Liver (tissue), 9 donors: ENCODE data around the gene GPC1. TPM values are rescaled to one million over a fixed set of nuclear protein-coding genes. Genes with fewer than 3 reads are reported as not detected.

Experiments
- DNase-seq: peaks from one replicate; pipeline ENCODE4 v3.0.0-alpha.2; 2017; ENCODE audit warnings: low spot score
- H3K27ac ChIP-seq, 2 donors: one replicate each; pipeline ENCODE4 v1.7.0; 2013; ENCODE audit warnings: inconsistent platforms in 2 of 2, low read length in 2 of 2, control low read depth in 1 of 2, low read depth in 1 of 2, mild to moderate bottlenecking in 1 of 2
- H3K27me3 ChIP-seq, 4 donors: one replicate each; pipeline versions ENCODE4 v1.6.1 to v1.7.0; 2013; ENCODE audit warnings: low read length in 3 of 4, inconsistent platforms in 1 of 4, mild to moderate bottlenecking in 1 of 4, moderate library complexity in 1 of 4; ENCODE audit not compliant: control insufficient read depth in 4 of 4, insufficient read depth in 4 of 4
- H3K36me3 ChIP-seq, 4 donors: one replicate each; pipeline versions ENCODE4 v1.6.1 to v1.7.0; 2013; ENCODE audit warnings: low read length in 3 of 4, mild to moderate bottlenecking in 3 of 4, low read depth in 1 of 4, moderate library complexity in 1 of 4; ENCODE audit not compliant: control insufficient read depth in 4 of 4, insufficient read depth in 3 of 4
- H3K4me1 ChIP-seq, 4 donors: one replicate each; pipeline versions ENCODE4 v1.6.1 to v1.7.0; 2013; ENCODE audit warnings: low read length in 3 of 4, mild to moderate bottlenecking in 3 of 4, moderate library complexity in 1 of 4; ENCODE audit not compliant: control insufficient read depth in 4 of 4, insufficient read depth in 4 of 4
- H3K4me3 ChIP-seq, 3 donors: one replicate each; pipeline versions ENCODE4 v1.6.1 to v1.7.0; 2013; ENCODE audit warnings: low read length in 3 of 3, control low read depth in 1 of 3, low read depth in 1 of 3, mild to moderate bottlenecking in 1 of 3
- H3K9ac ChIP-seq, 2 donors: one replicate each; pipeline ENCODE4 v1.7.0; 2013; ENCODE audit warnings: low read length in 2 of 2, mild to moderate bottlenecking in 2 of 2, moderate library complexity in 2 of 2, control low read depth in 1 of 2, low read depth in 1 of 2
- H3K9me3 ChIP-seq, 4 donors: one replicate each; pipeline versions ENCODE4 v1.6.1 to v1.7.0; 2013; ENCODE audit warnings: low read length in 3 of 4; ENCODE audit not compliant: control insufficient read depth in 4 of 4
- EGR1 ChIP-seq, 2 donors: IDR thresholded peaks; 2 replicates each; pipeline ENCODE4 v1.6.1; 2016 to 2018; ENCODE audit warnings: antibody characterized with exemption in 2 of 2, low read depth in 2 of 2
- FOXA1 ChIP-seq: IDR thresholded peaks from 2 replicates; pipeline ENCODE4 v1.6.1; 2016; ENCODE audit warnings: antibody characterized with exemption
- FOXA2 ChIP-seq: IDR thresholded peaks from 2 replicates; pipeline ENCODE4 v1.6.1; 2016; ENCODE audit warnings: antibody characterized with exemption
- GABPA ChIP-seq, 2 donors: IDR thresholded peaks in 1 of 2; conservative IDR thresholded peaks in 1 of 2; 2 replicates each; pipeline ENCODE4 v1.6.1; 2016; ENCODE audit warnings: antibody characterized with exemption in 2 of 2, mild to moderate bottlenecking in 1 of 2, moderate library complexity in 1 of 2
- JUND ChIP-seq, 2 donors: IDR thresholded peaks; 2 replicates each; pipeline ENCODE4 v1.6.1; 2016; ENCODE audit warnings: antibody characterized with exemption in 2 of 2
- NR2F2 ChIP-seq: IDR thresholded peaks from 2 replicates; pipeline ENCODE4 v1.6.1; 2016; ENCODE audit warnings: antibody characterized with exemption
- RAD21 ChIP-seq, 2 donors: IDR thresholded peaks; 2 replicates each; pipeline ENCODE4 v1.6.1; 2016; ENCODE audit warnings: antibody characterized with exemption in 2 of 2, mild to moderate bottlenecking in 2 of 2
- RXRA ChIP-seq, 2 donors: IDR thresholded peaks; 2 replicates each; pipeline ENCODE4 v1.6.1; 2017 to 2018; ENCODE audit warnings: antibody characterized with exemption in 2 of 2, mild to moderate bottlenecking in 1 of 2
- SP1 ChIP-seq: IDR thresholded peaks from 2 replicates; pipeline ENCODE4 v1.6.1; 2018; ENCODE audit warnings: antibody characterized with exemption, mild to moderate bottlenecking
- TAF1 ChIP-seq: conservative IDR thresholded peaks from 2 replicates; pipeline ENCODE4 v1.6.1; 2016; ENCODE audit warnings: antibody characterized with exemption, mild to moderate bottlenecking
- YY1 ChIP-seq: IDR thresholded peaks from 2 replicates; pipeline ENCODE4 v1.6.1; 2016; ENCODE audit warnings: antibody characterized with exemption, mild to moderate bottlenecking
- WGBS: extraction: QIAGEN DNeasy Blood & Tissue Kit; methylation state at CpG from one replicate; pipeline ENCODE4 v1.1.7; 2013; 5-methylcytosine and 5-hydroxymethylcytosine counted together
- polyA plus RNA-seq, 2 donors: library from polyadenylated mRNA; stranded (reverse) in 1 of 2; unstranded in 1 of 2; fragments of 200-250 nt in 1 of 2; fragments of >200 nt in 1 of 2; fragmentation: Nextera tagmentation in 1 of 2; extraction: Ambion mirVana in 1 of 2; gene quantifications; one replicate each; pipeline versions ENCODE4 v1.2.1 to v1.2.3, GENCODE V29; 2013 to 2015
- total RNA-seq, 2 donors: library from RNA; depleted of rRNA; stranded (reverse); fragments of >200 nt; gene quantifications; one replicate each; pipeline ENCODE4 v1.2.3, GENCODE V29; 2014
- TF ChIP-seq, protein P1 (sequence below): IDR thresholded peaks from 2 replicates; pipeline ENCODE4 v1.6.1; 2016; ENCODE audit warnings: antibody characterized with exemption
- TF ChIP-seq, protein P2 (sequence below): IDR thresholded peaks from 2 replicates; pipeline ENCODE4 v1.6.1; 2016; ENCODE audit warnings: antibody characterized with exemption
- TF ChIP-seq, protein P3 (sequence below): IDR thresholded peaks from 2 replicates; pipeline ENCODE4 v1.6.1; 2016; ENCODE audit warnings: antibody characterized with exemption
- TF ChIP-seq, protein P4 (sequence below): fragments of 150-350 bp; IDR thresholded peaks from 2 replicates; pipeline ENCODE4 v1.5.1; 2017; ENCODE audit warnings: improper control_type of control experiment, low read depth, low read length; ENCODE audit not compliant: missing input control
- TF ChIP-seq, protein P5 (sequence below): IDR thresholded peaks from 2 replicates; pipeline ENCODE4 v1.6.1; 2016; ENCODE audit warnings: antibody characterized with exemption, mild to moderate bottlenecking
- donor health status: healthy.
- donor health status: healthy.
- donor health status: healthy.
- donor health status: healthy.
- donor health status: healthy.

Gene GPC1
- total and polyA plus RNA-seq, 4 donors = 3.2 to 41.0 (median 9.1) TPM

DNA sequence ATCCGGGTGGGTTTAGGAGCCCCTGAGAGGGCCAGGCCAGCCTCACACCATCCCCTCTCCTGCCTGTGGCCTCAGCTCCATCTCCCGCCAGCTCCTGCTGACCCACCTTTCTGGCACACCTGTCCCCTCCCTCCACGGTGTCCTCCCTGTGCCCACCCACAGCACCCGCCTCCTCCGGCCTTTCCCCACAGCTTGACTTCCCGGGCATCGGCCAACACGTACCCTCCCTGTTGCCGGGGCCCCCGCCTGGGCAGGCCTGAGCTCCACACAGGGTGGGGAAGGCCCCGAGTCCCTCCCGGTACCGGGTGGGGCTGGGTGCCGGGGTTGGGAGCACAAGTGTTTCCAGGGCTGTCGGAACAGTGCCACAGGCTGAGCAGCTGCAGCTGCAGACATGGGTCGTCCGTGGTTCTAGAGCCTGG lies 6.5 kb downstream of the GPC1 start:
- Histone ChIP-seq H3K4me1 (peaks cover 5 to 19% (median 11%) of the 10 kb centered on the region in 4 donors), H3K27ac (no peak overlapping the region), H3K9me3 (no peaks in the 10 kb centered on the region), H3K4me3 (no peak overlapping the region), H3K27me3 (no peaks in the 10 kb centered on the region), H3K9ac (no peak overlapping the region), H3K36me3 (no peaks in the 10 kb centered on the region)
- no peak for TF ChIP-seq RXRA (IDR thresholded peaks at IDR 0.05)
- no peak for TF ChIP-seq RAD21 (IDR thresholded peaks at IDR 0.05)
- no peak for TF ChIP-seq NR2F2
- TF ChIP-seq, protein P1, sequence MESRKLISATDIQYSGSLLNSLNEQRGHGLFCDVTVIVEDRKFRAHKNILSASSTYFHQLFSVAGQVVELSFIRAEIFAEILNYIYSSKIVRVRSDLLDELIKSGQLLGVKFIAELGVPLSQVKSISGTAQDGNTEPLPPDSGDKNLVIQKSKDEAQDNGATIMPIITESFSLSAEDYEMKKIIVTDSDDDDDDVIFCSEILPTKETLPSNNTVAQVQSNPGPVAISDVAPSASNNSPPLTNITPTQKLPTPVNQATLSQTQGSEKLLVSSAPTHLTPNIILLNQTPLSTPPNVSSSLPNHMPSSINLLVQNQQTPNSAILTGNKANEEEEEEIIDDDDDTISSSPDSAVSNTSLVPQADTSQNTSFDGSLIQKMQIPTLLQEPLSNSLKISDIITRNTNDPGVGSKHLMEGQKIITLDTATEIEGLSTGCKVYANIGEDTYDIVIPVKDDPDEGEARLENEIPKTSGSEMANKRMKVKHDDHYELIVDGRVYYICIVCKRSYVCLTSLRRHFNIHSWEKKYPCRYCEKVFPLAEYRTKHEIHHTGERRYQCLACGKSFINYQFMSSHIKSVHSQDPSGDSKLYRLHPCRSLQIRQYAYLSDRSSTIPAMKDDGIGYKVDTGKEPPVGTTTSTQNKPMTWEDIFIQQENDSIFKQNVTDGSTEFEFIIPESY = no peak
- TF ChIP-seq, protein P2, sequence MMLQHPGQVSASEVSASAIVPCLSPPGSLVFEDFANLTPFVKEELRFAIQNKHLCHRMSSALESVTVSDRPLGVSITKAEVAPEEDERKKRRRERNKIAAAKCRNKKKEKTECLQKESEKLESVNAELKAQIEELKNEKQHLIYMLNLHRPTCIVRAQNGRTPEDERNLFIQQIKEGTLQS = no peak
- TF ChIP-seq FOXA1 = no peak
- 90% methylated on average over 17 of the region's 17 CpGs for WGBS
- no peak for DNase-seq

DNA sequence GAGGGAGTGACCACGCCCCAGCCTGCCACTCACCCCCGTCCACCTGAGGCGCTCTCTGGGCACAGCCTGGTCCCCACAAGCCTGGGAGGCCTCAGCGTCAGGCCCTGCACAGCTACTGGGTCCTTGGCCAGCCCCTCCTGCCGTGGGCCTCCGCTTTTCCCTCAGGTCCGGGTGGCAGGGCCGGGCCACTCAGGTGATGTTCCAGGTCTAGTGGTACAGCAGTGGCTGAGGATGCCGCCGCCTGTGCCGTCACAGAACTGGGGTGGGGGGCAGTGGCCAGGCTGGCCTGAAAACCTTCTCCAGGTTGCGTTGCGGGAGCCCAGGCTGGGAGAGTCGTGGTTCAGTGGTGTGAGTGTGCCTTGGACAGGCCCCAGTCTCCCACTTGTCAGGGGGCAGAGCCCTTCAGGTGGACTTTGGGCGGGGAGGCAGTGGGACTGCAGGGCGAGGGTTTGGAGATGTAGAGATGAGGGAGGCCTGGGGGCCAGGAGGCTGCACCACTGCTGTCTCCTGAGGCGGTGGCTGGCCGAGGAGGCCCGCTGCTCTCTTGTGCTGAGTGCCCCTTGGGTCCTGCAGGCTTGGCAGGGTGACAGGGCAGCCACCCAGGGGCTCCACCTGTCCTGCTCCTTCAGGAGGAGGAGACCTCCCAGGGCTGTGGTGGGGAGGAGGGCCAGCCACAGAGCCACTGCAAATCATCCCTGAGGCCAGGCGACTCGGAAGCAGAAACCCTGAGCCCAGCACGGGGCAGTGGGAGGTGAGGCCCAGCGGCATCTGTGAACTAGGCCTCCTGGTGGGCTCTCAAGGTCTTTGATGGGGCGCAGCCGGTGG lies 7.6 kb downstream of the GPC1 start:
- no peaks in the 10 kb centered on the region for H3K9me3 ChIP-seq
- H3K27ac ChIP-seq = no peak overlapping the region
- H3K36me3 ChIP-seq = no peaks in the 10 kb centered on the region
- TF ChIP-seq YY1 (no peak), SP1 (no peak), EGR1 (IDR thresholded peaks at IDR 0.05; ENCODE audit: low read depth in 2 of 2) (no peak), JUND (IDR thresholded peaks at IDR 0.05) (no peak)
- no peak overlapping the region for H3K9ac ChIP-seq
- H3K4me3 ChIP-seq = no peak overlapping the region
- no peak for DNase-seq
- no peaks in the 10 kb centered on the region for H3K27me3 ChIP-seq
- H3K4me1 ChIP-seq = peaks cover 0 to 8% (median 3%) of the 10 kb centered on the region in 4 donors
- 93% methylated on average over 25 of the region's 25 CpGs for WGBS

DNA sequence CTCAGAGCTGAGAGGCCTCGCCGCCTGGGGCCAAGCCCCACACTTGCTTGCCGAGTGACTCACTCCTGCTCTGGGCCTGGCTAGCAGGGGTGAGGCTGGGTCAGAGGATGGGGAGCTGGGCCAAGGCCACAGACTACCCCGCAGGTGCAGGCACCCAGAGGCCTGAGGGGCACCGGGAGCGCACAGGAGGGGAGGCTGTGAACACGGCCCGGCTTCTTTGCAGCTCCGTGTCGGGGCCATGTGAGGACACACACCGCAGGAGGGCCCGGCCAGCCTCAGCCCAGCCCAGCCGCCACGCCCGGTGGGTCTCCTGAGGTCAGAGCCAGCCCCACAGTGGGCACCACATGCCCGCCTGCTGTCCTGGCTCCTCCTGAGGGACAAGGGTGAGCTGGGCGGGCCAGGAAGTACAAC lies 8.4 kb downstream of the GPC1 start:
- Histone ChIP-seq H3K9ac (no peak overlapping the region), H3K27me3 (no peaks in the 10 kb centered on the region), H3K4me1 (peaks cover 0 to 1% (median 0%) of the 10 kb centered on the region in 4 donors), H3K36me3 (no peaks in the 10 kb centered on the region), H3K9me3 (no peaks in the 10 kb centered on the region), H3K27ac (no peak overlapping the region), H3K4me3 (no peak overlapping the region)
- no peak for TF ChIP-seq RXRA (IDR thresholded peaks at IDR 0.05)
- TF ChIP-seq, protein P1 = no peak
- no peak for TF ChIP-seq YY1
- TF ChIP-seq GABPA (IDR thresholded peaks at IDR 0.05 in 1 of 2, conservative IDR thresholded peaks at IDR 0.05 in 1 of 2) = no peak
- no peak for TF ChIP-seq FOXA2
- TF ChIP-seq, protein P3, sequence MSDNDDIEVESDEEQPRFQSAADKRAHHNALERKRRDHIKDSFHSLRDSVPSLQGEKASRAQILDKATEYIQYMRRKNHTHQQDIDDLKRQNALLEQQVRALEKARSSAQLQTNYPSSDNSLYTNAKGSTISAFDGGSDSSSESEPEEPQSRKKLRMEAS = no peak
- TF ChIP-seq RAD21 (IDR thresholded peaks at IDR 0.05) = no peak
- TF ChIP-seq, protein P4, sequence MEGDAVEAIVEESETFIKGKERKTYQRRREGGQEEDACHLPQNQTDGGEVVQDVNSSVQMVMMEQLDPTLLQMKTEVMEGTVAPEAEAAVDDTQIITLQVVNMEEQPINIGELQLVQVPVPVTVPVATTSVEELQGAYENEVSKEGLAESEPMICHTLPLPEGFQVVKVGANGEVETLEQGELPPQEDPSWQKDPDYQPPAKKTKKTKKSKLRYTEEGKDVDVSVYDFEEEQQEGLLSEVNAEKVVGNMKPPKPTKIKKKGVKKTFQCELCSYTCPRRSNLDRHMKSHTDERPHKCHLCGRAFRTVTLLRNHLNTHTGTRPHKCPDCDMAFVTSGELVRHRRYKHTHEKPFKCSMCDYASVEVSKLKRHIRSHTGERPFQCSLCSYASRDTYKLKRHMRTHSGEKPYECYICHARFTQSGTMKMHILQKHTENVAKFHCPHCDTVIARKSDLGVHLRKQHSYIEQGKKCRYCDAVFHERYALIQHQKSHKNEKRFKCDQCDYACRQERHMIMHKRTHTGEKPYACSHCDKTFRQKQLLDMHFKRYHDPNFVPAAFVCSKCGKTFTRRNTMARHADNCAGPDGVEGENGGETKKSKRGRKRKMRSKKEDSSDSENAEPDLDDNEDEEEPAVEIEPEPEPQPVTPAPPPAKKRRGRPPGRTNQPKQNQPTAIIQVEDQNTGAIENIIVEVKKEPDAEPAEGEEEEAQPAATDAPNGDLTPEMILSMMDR = no peak
- TF ChIP-seq, protein P5, sequence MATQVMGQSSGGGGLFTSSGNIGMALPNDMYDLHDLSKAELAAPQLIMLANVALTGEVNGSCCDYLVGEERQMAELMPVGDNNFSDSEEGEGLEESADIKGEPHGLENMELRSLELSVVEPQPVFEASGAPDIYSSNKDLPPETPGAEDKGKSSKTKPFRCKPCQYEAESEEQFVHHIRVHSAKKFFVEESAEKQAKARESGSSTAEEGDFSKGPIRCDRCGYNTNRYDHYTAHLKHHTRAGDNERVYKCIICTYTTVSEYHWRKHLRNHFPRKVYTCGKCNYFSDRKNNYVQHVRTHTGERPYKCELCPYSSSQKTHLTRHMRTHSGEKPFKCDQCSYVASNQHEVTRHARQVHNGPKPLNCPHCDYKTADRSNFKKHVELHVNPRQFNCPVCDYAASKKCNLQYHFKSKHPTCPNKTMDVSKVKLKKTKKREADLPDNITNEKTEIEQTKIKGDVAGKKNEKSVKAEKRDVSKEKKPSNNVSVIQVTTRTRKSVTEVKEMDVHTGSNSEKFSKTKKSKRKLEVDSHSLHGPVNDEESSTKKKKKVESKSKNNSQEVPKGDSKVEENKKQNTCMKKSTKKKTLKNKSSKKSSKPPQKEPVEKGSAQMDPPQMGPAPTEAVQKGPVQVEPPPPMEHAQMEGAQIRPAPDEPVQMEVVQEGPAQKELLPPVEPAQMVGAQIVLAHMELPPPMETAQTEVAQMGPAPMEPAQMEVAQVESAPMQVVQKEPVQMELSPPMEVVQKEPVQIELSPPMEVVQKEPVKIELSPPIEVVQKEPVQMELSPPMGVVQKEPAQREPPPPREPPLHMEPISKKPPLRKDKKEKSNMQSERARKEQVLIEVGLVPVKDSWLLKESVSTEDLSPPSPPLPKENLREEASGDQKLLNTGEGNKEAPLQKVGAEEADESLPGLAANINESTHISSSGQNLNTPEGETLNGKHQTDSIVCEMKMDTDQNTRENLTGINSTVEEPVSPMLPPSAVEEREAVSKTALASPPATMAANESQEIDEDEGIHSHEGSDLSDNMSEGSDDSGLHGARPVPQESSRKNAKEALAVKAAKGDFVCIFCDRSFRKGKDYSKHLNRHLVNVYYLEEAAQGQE = no peak
- TF ChIP-seq, protein P2 = no peak
- TF ChIP-seq FOXA1 = no peak
- no peak for TF ChIP-seq JUND (IDR thresholded peaks at IDR 0.05)
- TF ChIP-seq TAF1 = no peak
- no peak for DNase-seq
- WGBS = 94% methylated on average over 17 of the region's 17 CpGs
